Mesenchymal stem cell (in vitro differentiated cells and primary cell): ENCODE measurements around the gene ITGB3.
A peak's percentile ranks its signal among the peaks of the same experiment; 100 is the strongest.

Source experiments
- DNase-seq: peaks from one replicate; pipeline ENCODE4 v3.0.0-alpha.2; 2013
- H2AFZ ChIP-seq: one replicate; pipeline ENCODE4 v1.6.1; 2013; ENCODE audit warnings: low read depth, mild to moderate bottlenecking, control low read depth, inconsistent platforms, low read length, moderate library complexity
- H2AK5ac ChIP-seq: 2 replicates; pipeline ENCODE4 v1.6.1; 2013; ENCODE audit warnings: low read length, moderate library complexity, mild to moderate bottlenecking, inconsistent platforms; ENCODE audit not compliant: severe bottlenecking
- H2BK120ac ChIP-seq: one replicate; pipeline ENCODE4 v1.6.1; 2013; ENCODE audit warnings: low read depth, mild to moderate bottlenecking, inconsistent platforms, low read length, moderate library complexity
- H2BK12ac ChIP-seq, 2 experiments: one replicate each; pipeline ENCODE4 v1.6.1; 2013; ENCODE audit warnings: inconsistent platforms in 2 of 2, low read length in 2 of 2, mild to moderate bottlenecking in 2 of 2, moderate library complexity in 2 of 2, control low read depth in 1 of 2
- H2BK15ac ChIP-seq: one replicate; pipeline ENCODE4 v1.6.1; 2013; ENCODE audit warnings: mild to moderate bottlenecking, low read depth, inconsistent platforms; ENCODE audit not compliant: poor library complexity, severe bottlenecking
- H2BK5ac ChIP-seq: 2 replicates; pipeline ENCODE4 v1.6.1; 2013; ENCODE audit warnings: low read depth, mild to moderate bottlenecking, low read length, control low read depth, inconsistent platforms; ENCODE audit not compliant: poor library complexity, severe bottlenecking
- H3K14ac ChIP-seq, 2 experiments: one replicate each; pipeline ENCODE4 v1.6.1; 2013; ENCODE audit warnings: inconsistent platforms in 2 of 2, low read length in 2 of 2, control low read depth in 1 of 2, mild to moderate bottlenecking in 1 of 2, moderate library complexity in 1 of 2
- H3K18ac ChIP-seq, 2 experiments: one replicate each; pipeline ENCODE4 v1.6.1; 2013; ENCODE audit warnings: inconsistent platforms in 2 of 2, low read length in 2 of 2, control low read depth in 1 of 2, low read depth in 1 of 2, mild to moderate bottlenecking in 1 of 2
- H3K23ac ChIP-seq, 2 experiments: one replicate each; pipeline ENCODE4 v1.6.1; 2013; ENCODE audit warnings: inconsistent platforms in 2 of 2, low read length in 2 of 2, mild to moderate bottlenecking in 2 of 2, moderate library complexity in 2 of 2, control low read depth in 1 of 2
- H3K27ac ChIP-seq: 2 replicates; pipeline ENCODE4 v1.5.1; 2013; ENCODE audit warnings: mild to moderate bottlenecking, moderate library complexity, low read length, control low read depth, inconsistent platforms; ENCODE audit not compliant: poor library complexity, severe bottlenecking
- H3K27me3 ChIP-seq, 2 experiments: 2 replicates each; pipeline versions ENCODE4 v1.6.1 to v1.7.0; 2013; ENCODE audit warnings: low read length in 2 of 2, mild to moderate bottlenecking in 2 of 2, moderate library complexity in 2 of 2, control low read depth in 1 of 2, inconsistent platforms in 1 of 2; ENCODE audit not compliant: control insufficient read depth in 1 of 2, insufficient read depth in 1 of 2
- H3K36me3 ChIP-seq, 2 experiments: 2 replicates each; pipeline versions ENCODE4 v1.6.1 to v1.7.0; 2013; ENCODE audit warnings: low read length in 2 of 2, control low read depth in 1 of 2, inconsistent platforms in 1 of 2, low read depth in 1 of 2, mild to moderate bottlenecking in 1 of 2; ENCODE audit not compliant: insufficient read depth in 2 of 2, control insufficient read depth in 1 of 2
- H3K4ac ChIP-seq, 2 experiments: one replicate each; pipeline ENCODE4 v1.6.1; 2013; ENCODE audit warnings: inconsistent platforms in 2 of 2, low read length in 2 of 2, mild to moderate bottlenecking in 2 of 2, moderate library complexity in 2 of 2, control low read depth in 1 of 2, low read depth in 1 of 2
- H3K4me1 ChIP-seq: 2 replicates; pipeline ENCODE4 v1.6.1; 2013; ENCODE audit warnings: low read depth, low read length, control low read depth; ENCODE audit not compliant: control insufficient read depth, insufficient read depth
- H3K4me2 ChIP-seq: 2 replicates; pipeline ENCODE4 v1.6.1; 2013; ENCODE audit warnings: low read length, mild to moderate bottlenecking, inconsistent platforms; ENCODE audit not compliant: poor library complexity, severe bottlenecking
- H3K4me3 ChIP-seq, 2 experiments: 2 replicates each; pipeline versions ENCODE4 v1.5.1 to v1.7.0; 2013; ENCODE audit warnings: low read length in 2 of 2, mild to moderate bottlenecking in 2 of 2, control low read depth in 1 of 2, low read depth in 1 of 2; ENCODE audit not compliant: insufficient read depth in 1 of 2
- H3K79me1 ChIP-seq: replicated peaks from 2 replicates; pipeline ENCODE4 v1.6.1; 2013; ENCODE audit warnings: mild to moderate bottlenecking, control low read depth, low read length, inconsistent platforms; ENCODE audit not compliant: poor library complexity, severe bottlenecking
- H3K9ac ChIP-seq: 2 replicates; pipeline ENCODE4 v1.7.0; 2013; ENCODE audit warnings: mild to moderate bottlenecking, low read length, moderate library complexity
- H3K9me3 ChIP-seq: 2 replicates; pipeline ENCODE4 v1.7.0; 2013; ENCODE audit warnings: mild to moderate bottlenecking, low read length; ENCODE audit not compliant: control insufficient read depth
- H4K8ac ChIP-seq: one replicate; pipeline ENCODE4 v1.6.1; 2013; ENCODE audit warnings: inconsistent platforms, mild to moderate bottlenecking, low read length, moderate library complexity
- H4K91ac ChIP-seq: one replicate; pipeline ENCODE4 v1.6.1; 2013; ENCODE audit warnings: mild to moderate bottlenecking, low read length, inconsistent platforms
- WGBS: methylation state at CpG from one replicate; pipeline ENCODE4 v1.1.7; 2013; ENCODE audit warnings: mixed read lengths; 5-methylcytosine and 5-hydroxymethylcytosine counted together

ITGB3 gene

DNA sequence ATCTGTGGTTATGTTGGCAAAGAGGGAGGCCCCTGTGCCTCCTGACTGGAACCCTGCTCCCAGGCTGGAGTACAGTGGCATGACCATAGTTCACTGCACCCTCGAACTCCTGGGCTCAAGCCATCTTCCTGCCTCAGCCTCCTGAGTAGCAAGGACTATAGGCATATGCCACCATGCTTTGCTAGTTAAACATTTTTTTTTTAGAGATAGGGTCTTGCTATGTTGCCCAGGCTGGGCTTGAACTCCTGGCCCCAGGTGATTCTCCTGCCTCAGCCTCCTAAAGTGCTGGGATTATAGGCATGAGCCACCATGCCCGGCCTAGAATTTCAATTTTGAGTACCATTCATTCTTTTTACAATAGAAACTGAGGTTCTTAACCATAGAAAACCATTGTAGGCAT, 21.2 kb upstream of the ITGB3 start:
- Histone ChIP-seq H3K4me3 (no peak overlapping the region), H2AK5ac (peak overlapping the region; percentile 61), H3K14ac (no peak overlapping the region), H3K4ac (no peak overlapping the region), H3K9me3 (peaks cover 6% of the 10 kb centered on the region), H2BK120ac (peak overlapping the region; percentile 42), H2BK12ac (peak overlapping the region; percentile 52 to 85), H3K23ac (no peak overlapping the region), H2AFZ (no peak overlapping the region), H4K91ac (peak overlapping the region; percentile 74), H3K27ac (no peak overlapping the region), H3K4me2 (no peak overlapping the region), H3K27me3 (no peaks in the 10 kb centered on the region), H2BK15ac (no peak overlapping the region), H3K9ac (no peak overlapping the region), H2BK5ac (no peak overlapping the region), H4K8ac (no peak overlapping the region), H3K18ac (peak overlapping the region; percentile 67 to 82), H3K79me1 (no peaks in the 10 kb centered on the region), H3K36me3 (no peaks in the 10 kb centered on the region), H3K4me1 (peaks cover 15% of the 10 kb centered on the region)
- no peak for DNase-seq
- no CpG with 5 or more reads among the region's 2 CpGs for WGBS

- Histone ChIP-seq H3K14ac (no peak overlapping the region), H2AFZ (no peak overlapping the region), H3K36me3 (no peaks in the 10 kb centered on the region), H3K9me3 (peaks cover 6% of the 10 kb centered on the region), H3K23ac (no peak overlapping the region), H2BK15ac (no peak overlapping the region), H3K4me3 (no peak overlapping the region), H3K18ac (no peak overlapping the region), H4K8ac (no peak overlapping the region), H3K27ac (no peak overlapping the region), H3K4ac (no peak overlapping the region), H3K27me3 (no peaks in the 10 kb centered on the region), H2AK5ac (no peak overlapping the region), H4K91ac (no peak overlapping the region), H2BK5ac (no peak overlapping the region), H3K4me1 (peaks cover 30% of the 10 kb centered on the region), H3K9ac (no peak overlapping the region), H2BK120ac (no peak overlapping the region), H3K79me1 (no peaks in the 10 kb centered on the region), H2BK12ac (no peak overlapping the region), H3K4me2 (no peak overlapping the region)
- 97% methylated on average over 3 of the region's 3 CpGs for WGBS
- no peak for DNase-seq
Measured at GRCh38 chr17:47235506-47235905, 18.1 kb upstream of the ITGB3 start.

DNA sequence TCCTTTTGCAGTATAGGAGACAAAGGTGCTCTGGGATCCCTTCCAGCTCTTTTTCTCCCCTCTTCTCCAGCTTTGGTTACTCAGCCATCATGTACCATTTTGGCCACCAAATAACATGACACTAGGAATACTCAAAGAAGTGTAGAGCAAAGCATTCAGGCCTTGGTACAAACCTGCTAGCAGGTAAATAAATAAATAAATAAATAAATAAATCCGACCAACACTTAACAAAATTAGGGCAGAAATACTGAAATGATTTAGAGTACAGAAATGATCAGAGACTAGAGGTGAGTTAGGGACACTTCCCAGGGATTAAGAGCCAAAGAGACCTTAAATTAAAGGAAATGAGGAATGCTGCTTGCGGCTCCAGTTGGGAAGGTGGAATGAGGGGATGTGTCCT, 17.7 kb upstream of the ITGB3 start:
- Histone ChIP-seq H3K79me1 (no peaks in the 10 kb centered on the region), H4K8ac (no peak overlapping the region), H2AK5ac (no peak overlapping the region), H2BK120ac (no peak overlapping the region), H3K27me3 (no peaks in the 10 kb centered on the region), H2AFZ (no peak overlapping the region), H3K36me3 (no peaks in the 10 kb centered on the region), H3K14ac (no peak overlapping the region), H3K4me2 (no peak overlapping the region), H4K91ac (no peak overlapping the region), H3K4ac (no peak overlapping the region), H2BK12ac (no peak overlapping the region), H3K18ac (no peak overlapping the region), H3K27ac (no peak overlapping the region), H3K9me3 (peaks cover 6% of the 10 kb centered on the region), H2BK15ac (no peak overlapping the region), H3K4me3 (no peak overlapping the region), H3K9ac (no peak overlapping the region), H2BK5ac (no peak overlapping the region), H3K23ac (no peak overlapping the region), H3K4me1 (peaks cover 28% of the 10 kb centered on the region)
- DNase-seq = no peak
- WGBS = 100% methylated on average over 1 of the region's 2 CpGs

GRCh38 chr17:47237841-47238240, 15.8 kb upstream of the ITGB3 start:
- Histone ChIP-seq H4K91ac (peak overlapping the region; percentile 48), H3K9ac (no peak overlapping the region), H3K4ac (peak overlapping the region; percentile 88), H3K4me3 (no peak overlapping the region), H3K23ac (no peak overlapping the region), H2BK15ac (no peak overlapping the region), H3K14ac (peak overlapping the region in 1 of 2 experiments; percentile 3), H4K8ac (peak overlapping the region; percentile 8), H3K27ac (no peak overlapping the region), H2BK120ac (no peak overlapping the region), H3K9me3 (peaks cover 6% of the 10 kb centered on the region), H3K18ac (peak overlapping the region; percentile 14 to 97), H2AK5ac (peak overlapping the region; percentile 23), H3K79me1 (no peaks in the 10 kb centered on the region), H2BK12ac (peak overlapping the region; percentile 84 to 99), H3K4me1 (peaks cover 29% of the 10 kb centered on the region), H3K36me3 (no peaks in the 10 kb centered on the region), H2AFZ (no peak overlapping the region), H2BK5ac (no peak overlapping the region), H3K4me2 (no peak overlapping the region), H3K27me3 (no peaks in the 10 kb centered on the region)
- DNase-seq = no peak
- WGBS = 96% methylated on average over 7 of the region's 7 CpGs
